ENCODE results near the gene MRGPRG.

The MRGPRG gene

DNA sequence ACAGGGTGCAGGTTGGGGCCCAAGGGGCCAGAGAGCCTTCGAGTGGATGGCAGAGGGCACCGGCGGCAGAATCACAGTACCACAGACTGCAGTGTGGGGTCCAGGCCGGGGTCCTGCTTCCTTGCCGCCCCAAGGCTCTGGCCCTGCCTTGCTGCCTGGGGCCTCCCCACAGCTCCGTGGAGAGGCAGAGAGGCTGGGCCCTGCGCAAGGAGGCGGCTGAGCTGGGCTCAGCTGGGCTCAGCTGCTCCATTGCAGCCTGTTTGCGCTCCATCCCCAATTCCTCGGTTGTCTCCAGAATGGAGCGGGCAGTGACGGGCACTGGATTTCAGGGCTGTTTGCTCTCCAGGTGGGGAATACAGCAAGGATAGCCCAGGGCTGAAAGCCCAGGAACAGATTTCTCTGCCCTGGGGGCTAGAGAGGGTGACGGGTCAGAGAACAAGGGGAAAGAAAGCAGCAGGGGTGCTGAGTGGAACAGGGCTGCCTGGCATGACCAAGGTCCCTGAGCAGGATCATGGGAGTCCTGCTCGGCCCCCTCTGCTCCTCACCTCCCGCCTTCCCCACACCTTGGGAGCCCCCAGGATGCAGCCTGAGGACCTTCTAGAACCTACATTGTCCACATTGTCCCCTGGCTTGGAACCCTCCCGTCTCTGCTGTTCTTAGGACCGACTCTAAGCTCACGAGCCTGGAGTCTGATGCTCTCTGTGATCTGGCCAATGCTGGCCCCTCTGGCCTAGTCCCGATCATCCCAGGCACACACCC is 18.9 kb downstream of the MRGPRG start:
- H3K36me3 ChIP-seq, result no peaks in the 10 kb centered on the region
- intact Hi-C loops (cut with DNase I; ENCODE audit: low total_unique reads), result no loop called here
- DNase-seq, result peak; percentile 14 to 56
- H3K9me3 ChIP-seq, result no peaks in the 10 kb centered on the region
- H3K4me3 ChIP-seq, result no peak overlapping the region
- H3K27me3 ChIP-seq, result peaks cover 0 to 90% of the 10 kb centered on the region in 2 donors
- peaks cover 0 to 14% (median 9%) of the 10 kb centered on the region in 4 donors for H3K4me1 ChIP-seq
- TF ChIP-seq, protein P1, sequence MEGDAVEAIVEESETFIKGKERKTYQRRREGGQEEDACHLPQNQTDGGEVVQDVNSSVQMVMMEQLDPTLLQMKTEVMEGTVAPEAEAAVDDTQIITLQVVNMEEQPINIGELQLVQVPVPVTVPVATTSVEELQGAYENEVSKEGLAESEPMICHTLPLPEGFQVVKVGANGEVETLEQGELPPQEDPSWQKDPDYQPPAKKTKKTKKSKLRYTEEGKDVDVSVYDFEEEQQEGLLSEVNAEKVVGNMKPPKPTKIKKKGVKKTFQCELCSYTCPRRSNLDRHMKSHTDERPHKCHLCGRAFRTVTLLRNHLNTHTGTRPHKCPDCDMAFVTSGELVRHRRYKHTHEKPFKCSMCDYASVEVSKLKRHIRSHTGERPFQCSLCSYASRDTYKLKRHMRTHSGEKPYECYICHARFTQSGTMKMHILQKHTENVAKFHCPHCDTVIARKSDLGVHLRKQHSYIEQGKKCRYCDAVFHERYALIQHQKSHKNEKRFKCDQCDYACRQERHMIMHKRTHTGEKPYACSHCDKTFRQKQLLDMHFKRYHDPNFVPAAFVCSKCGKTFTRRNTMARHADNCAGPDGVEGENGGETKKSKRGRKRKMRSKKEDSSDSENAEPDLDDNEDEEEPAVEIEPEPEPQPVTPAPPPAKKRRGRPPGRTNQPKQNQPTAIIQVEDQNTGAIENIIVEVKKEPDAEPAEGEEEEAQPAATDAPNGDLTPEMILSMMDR (IDR thresholded peaks at IDR 0.05), result no peak
- H3K27ac ChIP-seq, result no peak overlapping the region

GRCh38 chr11:3198815-3199214 is 19.8 kb downstream of the MRGPRG start:
- H3K27me3 ChIP-seq, result peaks cover 0 to 88% of the 10 kb centered on the region in 2 donors
- intact Hi-C loops (cut with DNase I; ENCODE audit: low total_unique reads), result no loop called here
- DNase-seq, result peak in 1 of 2 donors; percentile 54

GRCh38 chr11:3197878-3198528 is 20.6 kb downstream of the MRGPRG start:
- Histone ChIP-seq H3K27me3 (peaks cover 0 to 87% of the 10 kb centered on the region in 2 donors), H3K4me3 (no peak overlapping the region), H3K36me3 (no peaks in the 10 kb centered on the region), H3K9me3 (no peaks in the 10 kb centered on the region), H3K27ac (no peak overlapping the region), H3K4me1 (peaks cover 0 to 6% (median 1%) of the 10 kb centered on the region in 4 donors)
- TF ChIP-seq, protein P1 (IDR thresholded peaks at IDR 0.05), result no peak
- intact Hi-C loops (cut with DNase I; ENCODE audit: low total_unique reads), result no loop called here
- peak in 1 of 2 donors; percentile 55 for DNase-seq

More at GRCh38 chr11:3198815-3199214, 19.8 kb downstream of the MRGPRG start:
- Histone ChIP-seq H3K4me1 (peaks cover 0 to 14% (median 8%) of the 10 kb centered on the region in 4 donors), H3K4me3 (no peak overlapping the region), H3K36me3 (no peaks in the 10 kb centered on the region), H3K9me3 (no peaks in the 10 kb centered on the region), H3K27ac (no peak overlapping the region)
- TF ChIP-seq, protein P1 (IDR thresholded peaks at IDR 0.05), result no peak

DNA sequence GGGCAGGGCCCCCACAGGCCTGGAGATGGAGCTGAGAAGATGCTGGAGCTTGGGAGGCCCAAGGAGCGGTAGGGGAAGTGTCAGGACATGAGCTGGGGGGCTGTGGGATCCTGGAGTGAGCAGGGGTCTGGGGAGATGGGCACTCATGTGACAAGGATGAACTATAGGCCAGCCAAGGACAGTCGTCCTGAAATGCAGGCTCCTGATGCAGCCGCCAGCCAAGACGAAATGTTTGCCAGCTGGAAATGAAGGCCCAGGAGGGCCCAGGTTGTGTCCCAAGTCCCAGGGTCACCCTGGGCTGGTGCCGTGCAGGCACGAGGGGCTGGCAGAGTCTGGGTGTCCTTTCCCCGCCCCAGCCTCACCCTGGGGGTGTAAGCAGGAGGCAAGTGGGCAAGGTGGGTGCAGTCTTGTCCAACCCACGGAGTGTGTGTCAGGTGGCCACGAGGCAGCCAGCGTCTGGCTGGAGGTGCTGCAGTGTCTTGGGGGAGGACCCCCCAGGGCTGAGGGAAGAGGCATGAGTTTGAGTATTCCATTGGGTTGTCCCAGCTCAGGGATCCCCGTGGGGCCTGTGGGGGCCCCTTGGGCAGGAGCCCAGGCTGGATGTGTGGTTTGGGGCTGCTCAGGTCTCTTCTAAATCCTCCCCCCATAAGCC is 21.4 kb downstream of the MRGPRG start:
- Histone ChIP-seq H3K27ac (no peak overlapping the region), H3K4me1 (no peaks in the 10 kb centered on the region), H3K36me3 (no peaks in the 10 kb centered on the region), H3K9me3 (no peaks in the 10 kb centered on the region), H3K27me3 (peaks cover 0 to 85% of the 10 kb centered on the region in 2 donors), H3K4me3 (no peak overlapping the region)
- peak in 1 of 2 donors; percentile 59 for DNase-seq
- intact Hi-C loops (cut with DNase I; ENCODE audit: low total_unique reads), result no loop called here
- TF ChIP-seq, protein P1 (IDR thresholded peaks at IDR 0.05), result no peak

DNA sequence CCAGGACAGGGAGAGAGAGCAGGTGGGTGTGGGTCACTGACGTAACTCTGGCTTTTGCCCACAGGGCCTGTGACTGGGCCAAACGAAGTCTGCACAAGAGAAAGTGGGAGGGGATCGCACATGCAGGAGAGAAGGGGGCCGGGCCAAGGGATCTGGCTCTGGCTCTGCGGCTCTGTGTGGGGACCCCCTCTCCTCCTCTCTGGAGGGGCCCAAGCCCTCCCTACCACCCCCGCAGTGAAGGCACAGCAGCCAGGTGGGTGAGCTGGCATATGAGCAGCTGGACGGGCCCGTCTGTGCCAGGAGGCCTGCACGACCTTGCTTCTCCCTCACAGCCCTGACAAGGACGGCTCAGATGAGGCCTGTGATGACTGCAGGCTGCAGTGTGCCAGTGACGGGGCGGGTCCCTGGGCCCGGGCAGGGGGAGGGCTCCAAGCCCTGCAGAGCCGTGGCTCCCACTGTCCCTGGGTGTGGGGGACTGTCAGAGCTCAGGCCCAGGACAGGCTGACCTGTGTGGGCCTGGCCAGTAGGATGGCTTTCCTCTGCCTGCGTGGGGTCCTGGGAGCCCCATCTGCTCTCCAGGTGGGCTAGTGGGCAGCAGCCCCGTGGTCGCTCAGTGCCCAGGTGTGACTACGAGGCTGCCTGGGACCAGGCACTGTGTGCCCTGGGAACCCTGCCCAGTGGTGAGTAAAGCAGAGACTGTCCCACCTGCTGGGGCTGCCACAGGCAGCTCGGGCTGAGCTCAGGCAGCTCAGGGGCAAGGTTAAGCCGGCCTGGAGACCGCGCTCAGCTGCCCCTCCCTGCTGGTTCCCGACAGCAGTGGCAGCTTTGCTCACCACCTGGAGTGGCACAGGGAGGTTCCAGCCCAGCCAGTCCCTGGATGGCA is 22.2 kb downstream of the MRGPRG start:
- Histone ChIP-seq H3K9me3 (no peaks in the 10 kb centered on the region), H3K36me3 (no peaks in the 10 kb centered on the region), H3K27me3 (peaks cover 0 to 78% of the 10 kb centered on the region in 2 donors), H3K27ac (no peak overlapping the region), H3K4me1 (no peaks in the 10 kb centered on the region), H3K4me3 (no peak overlapping the region)
- TF ChIP-seq, protein P1 (IDR thresholded peaks at IDR 0.05), result no peak
- peak in 1 of 2 donors; percentile 60 for DNase-seq
- intact Hi-C loops (cut with DNase I; ENCODE audit: low total_unique reads), result no loop called here
